ENCODE measurements around the gene IRS1.

DNA sequence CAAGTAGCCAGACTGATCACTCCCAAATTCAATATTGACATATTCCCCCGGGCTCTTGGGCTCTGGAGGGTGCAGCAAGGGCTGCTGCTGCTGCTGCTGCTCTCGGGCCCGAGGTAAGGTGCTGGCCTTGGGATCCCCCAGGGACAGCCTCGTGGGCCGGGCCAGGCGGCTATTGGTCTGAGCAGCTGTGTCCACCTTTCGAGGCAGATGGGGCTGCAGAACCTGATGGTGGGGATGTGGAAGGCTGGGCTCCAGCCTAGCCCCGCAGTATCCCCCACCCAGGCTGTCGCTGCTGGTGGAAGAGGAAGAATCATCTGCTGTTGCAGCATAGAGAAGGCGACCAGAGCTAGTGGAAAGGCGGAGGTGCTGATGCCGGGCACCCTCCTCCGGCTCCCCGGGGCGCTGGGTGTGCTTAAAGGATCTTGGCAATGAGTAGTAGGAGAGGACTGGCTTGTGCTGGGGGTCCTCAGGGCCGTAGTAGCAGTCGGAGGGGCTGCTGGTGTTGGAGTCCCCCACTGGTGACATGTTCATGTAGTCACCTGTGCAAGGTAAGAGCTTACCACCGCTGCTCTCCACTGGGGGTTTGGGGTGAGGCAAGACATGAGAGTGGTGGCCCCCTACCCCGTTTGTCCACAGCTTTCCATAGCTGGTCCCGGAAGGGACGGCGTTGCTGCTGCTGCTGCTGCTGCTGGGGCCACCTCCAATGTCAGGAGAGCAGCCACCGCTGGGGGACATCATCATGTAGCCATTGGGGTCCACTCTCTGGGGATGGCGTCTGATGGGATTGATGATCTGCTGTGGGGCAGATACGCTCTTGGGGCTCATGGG is 3.4 kb downstream of the IRS1 start:
- TF ChIP-seq, protein P1, sequence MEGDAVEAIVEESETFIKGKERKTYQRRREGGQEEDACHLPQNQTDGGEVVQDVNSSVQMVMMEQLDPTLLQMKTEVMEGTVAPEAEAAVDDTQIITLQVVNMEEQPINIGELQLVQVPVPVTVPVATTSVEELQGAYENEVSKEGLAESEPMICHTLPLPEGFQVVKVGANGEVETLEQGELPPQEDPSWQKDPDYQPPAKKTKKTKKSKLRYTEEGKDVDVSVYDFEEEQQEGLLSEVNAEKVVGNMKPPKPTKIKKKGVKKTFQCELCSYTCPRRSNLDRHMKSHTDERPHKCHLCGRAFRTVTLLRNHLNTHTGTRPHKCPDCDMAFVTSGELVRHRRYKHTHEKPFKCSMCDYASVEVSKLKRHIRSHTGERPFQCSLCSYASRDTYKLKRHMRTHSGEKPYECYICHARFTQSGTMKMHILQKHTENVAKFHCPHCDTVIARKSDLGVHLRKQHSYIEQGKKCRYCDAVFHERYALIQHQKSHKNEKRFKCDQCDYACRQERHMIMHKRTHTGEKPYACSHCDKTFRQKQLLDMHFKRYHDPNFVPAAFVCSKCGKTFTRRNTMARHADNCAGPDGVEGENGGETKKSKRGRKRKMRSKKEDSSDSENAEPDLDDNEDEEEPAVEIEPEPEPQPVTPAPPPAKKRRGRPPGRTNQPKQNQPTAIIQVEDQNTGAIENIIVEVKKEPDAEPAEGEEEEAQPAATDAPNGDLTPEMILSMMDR (IDR thresholded peaks at IDR 0.05; ENCODE audit: low read depth, low read length): no peak
- no peak for TF ChIP-seq EZH2phosphoT487 (IDR thresholded peaks at IDR 0.05; ENCODE audit: low read depth)
